SH-SY5Y (cell line): ENCODE measurements around the gene ZNF787.

Experiments used
- GATA2 ChIP-seq: IDR thresholded peaks from 2 replicates; pipeline ENCODE4 v1.6.1; 2011; ENCODE audit warnings: mild to moderate bottlenecking, low read depth, low read length
- GATA3 ChIP-seq: IDR thresholded peaks from 2 replicates; pipeline ENCODE4 v1.6.1; 2011; ENCODE audit warnings: low read depth, mild to moderate bottlenecking, low read length, moderate library complexity

GRCh38 chr19:56087647-56088496 is 33.2 kb downstream of the ZNF787 start:
- TF ChIP-seq GATA2 = no peak
- no peak for TF ChIP-seq GATA3
